ENCODE measurements around the gene ANKRD34C. TPM values are rescaled to one million over a fixed set of nuclear protein-coding genes. Genes with fewer than 3 reads are reported as not detected.
"Not testable (repeated sequence)": the region's sequence is repeated elsewhere in the genome, so short reads cannot be mapped to it uniquely, and the experiment has no call there.

The ANKRD34C gene
- total RNA-seq, 1 donor from 2014 or later: not detected

DNA sequence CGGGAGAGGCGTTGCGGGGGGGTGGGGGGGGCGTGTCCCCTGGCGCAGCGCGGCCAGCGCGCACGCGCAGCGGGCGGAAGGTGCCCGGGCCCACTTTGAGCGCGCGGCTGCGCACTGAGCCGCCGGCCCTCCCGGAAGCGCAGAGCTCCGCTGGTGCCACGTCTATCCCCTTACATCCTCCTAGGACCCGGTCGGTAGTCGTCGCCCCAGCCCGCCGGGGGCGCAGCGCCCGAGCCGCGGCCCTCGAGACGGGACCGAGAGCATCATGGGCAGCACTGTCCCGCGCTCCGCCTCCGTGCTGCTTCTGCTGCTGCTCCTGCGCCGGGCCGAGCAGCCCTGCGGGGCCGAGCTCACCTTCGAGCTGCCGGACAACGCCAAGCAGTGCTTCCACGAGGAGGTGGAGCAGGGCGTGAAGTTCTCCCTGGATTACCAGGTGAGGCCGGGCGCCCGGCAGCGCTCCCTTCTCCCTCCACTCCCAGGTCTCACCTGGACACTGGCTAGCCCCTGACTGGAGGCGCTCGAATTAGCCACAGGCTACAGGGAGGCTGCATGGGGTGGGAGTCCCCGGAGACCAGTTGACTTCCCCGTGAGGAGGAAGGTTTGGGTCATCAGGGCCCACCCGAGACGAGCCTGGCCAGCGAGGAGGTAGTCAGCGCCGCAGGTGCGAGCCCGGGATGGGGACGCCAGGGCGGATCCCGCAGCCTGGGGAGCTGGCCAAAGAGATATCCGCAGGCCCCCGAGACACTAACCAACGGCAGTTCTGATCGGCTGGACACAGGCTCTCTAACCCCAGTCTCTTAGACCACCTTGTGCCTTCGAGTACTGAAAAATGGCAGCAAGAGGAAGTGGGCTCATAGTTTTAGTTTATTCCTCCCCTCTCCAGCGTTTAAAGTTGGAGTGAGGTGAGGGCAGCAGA lies 28.7 kb downstream of the ANKRD34C start, which contains the start of gene TMED3:
TMED3 (plus strand) TSS at position 128 of the 916 bp plus-strand sequence; CDS start at position 266, 138 bp downstream.
- intact Hi-C loops (cut with micrococcal nuclease): loop anchor here (5.0 kb wide), 1 partner anchor 841 kb away; the partner anchor contains the start of gene FAH

- intact Hi-C loops (cut with micrococcal nuclease): loop anchor here (5.0 kb wide), 1 partner anchor 840 kb away; the partner anchor contains the start of gene FAH
These were observed 29.5 kb downstream of the ANKRD34C start for GRCh38 chr15:79311901-79312553.

- intact Hi-C loops (cut with micrococcal nuclease): loop anchor here (5.0 kb wide), 1 partner anchor 838 kb away; the partner anchor contains the start of gene FAH
These were observed 31.7 kb downstream of the ANKRD34C start for GRCh38 chr15:79314186-79314585.

- intact Hi-C loops (cut with micrococcal nuclease): loop anchor here (5.0 kb wide), 1 partner anchor 837 kb away; the partner anchor contains the start of gene FAH
These were observed 32.3 kb downstream of the ANKRD34C start for GRCh38 chr15:79314811-79315210.

- intact Hi-C loops (cut with micrococcal nuclease): no loop called here
These were observed 33.3 kb downstream of the ANKRD34C start for GRCh38 chr15:79315623-79316328.

DNA sequence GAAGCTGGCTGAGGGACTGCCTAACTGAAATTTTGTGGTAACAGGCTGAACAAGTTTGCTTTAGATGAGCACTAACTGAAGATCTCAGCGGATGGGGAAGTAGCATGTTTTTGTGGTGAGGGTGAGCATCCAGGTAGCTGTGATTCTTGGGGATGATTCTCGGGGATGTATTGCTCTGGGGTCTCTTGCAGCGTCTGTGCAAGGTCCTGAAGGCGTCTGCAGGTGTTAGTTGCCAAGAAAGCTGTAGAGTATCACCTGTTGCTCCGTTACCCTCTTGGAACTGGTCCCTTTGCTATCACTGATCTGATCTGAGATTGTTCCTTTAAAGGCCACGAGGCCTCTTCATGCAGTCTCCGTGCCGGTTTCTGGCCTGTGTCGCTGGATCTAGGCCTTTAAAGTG lies 34.3 kb downstream of the ANKRD34C start:
- intact Hi-C loops (cut with micrococcal nuclease): no loop called here

DNA sequence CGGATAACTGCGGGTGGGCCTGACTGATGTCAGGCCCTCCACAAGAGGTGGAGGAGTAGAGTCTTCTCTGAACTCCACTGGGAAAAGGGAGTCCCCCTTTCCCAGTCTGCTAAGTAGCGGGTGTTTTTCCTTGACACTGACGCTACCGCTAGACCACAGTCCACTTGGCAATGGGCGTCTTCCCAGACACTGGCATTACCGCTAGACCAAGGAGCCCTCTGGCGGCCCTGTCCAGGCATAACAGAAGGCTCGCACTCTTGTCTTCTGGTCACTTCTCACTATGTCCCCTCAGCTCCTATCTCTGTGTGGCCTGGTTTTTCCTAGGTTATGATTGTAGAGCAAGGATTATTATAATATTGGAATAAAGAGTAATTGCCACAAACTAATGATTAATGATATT lies 37.5 kb downstream of the ANKRD34C start:
- intact Hi-C loops (cut with micrococcal nuclease): not testable (repeated sequence)

GRCh38 chr15:79321876-79322275 lies 39.4 kb downstream of the ANKRD34C start:
- intact Hi-C loops (cut with micrococcal nuclease): no loop called here

GRCh38 chr15:79322306-79322705 lies 39.8 kb downstream of the ANKRD34C start:
- intact Hi-C loops (cut with micrococcal nuclease): no loop called here

- intact Hi-C loops (cut with micrococcal nuclease): no loop called here
These were observed 40.4 kb downstream of the ANKRD34C start for GRCh38 chr15:79322945-79323344.

DNA sequence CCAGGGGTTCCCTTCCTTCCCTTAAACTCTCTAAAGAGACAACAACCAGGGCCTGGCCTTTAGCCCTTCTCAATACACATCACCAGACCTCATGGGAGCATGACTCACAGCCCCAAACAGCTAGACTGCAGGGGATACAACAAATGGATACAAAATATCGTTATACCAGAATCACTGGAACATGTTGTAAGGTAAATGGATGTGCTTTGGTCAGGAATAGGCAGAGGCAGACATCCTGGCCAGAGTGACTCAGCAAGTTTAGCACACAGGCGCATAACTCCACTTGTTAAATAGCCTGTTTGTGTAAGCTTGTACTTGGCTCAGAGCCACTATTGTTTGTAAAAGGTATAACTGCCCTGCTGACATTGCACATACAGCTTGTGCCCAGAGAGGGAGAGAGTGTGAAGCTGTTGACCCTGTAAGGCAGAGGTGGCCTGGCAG lies 46.7 kb downstream of the ANKRD34C start:
- intact Hi-C loops (cut with micrococcal nuclease): no loop called here

Other genes starting within 250 kb of the ANKRD34C start
- gene RASGRF1, start 191.9 kb upstream of the ANKRD34C start, total RNA-seq: not detected in 2 replicates
- 41.2 and 41.4 TPM in 2 replicates for gene TMED3, start 28.4 kb downstream of the ANKRD34C start, total RNA-seq
- gene MINAR1, start 149.6 kb downstream of the ANKRD34C start, total RNA-seq: 0.89 and 0.95 TPM in 2 replicates